ENCODE results near the gene BTBD17.
A peak's percentile ranks its signal among the peaks of the same experiment; 100 is the strongest.

The BTBD17 gene

DNA sequence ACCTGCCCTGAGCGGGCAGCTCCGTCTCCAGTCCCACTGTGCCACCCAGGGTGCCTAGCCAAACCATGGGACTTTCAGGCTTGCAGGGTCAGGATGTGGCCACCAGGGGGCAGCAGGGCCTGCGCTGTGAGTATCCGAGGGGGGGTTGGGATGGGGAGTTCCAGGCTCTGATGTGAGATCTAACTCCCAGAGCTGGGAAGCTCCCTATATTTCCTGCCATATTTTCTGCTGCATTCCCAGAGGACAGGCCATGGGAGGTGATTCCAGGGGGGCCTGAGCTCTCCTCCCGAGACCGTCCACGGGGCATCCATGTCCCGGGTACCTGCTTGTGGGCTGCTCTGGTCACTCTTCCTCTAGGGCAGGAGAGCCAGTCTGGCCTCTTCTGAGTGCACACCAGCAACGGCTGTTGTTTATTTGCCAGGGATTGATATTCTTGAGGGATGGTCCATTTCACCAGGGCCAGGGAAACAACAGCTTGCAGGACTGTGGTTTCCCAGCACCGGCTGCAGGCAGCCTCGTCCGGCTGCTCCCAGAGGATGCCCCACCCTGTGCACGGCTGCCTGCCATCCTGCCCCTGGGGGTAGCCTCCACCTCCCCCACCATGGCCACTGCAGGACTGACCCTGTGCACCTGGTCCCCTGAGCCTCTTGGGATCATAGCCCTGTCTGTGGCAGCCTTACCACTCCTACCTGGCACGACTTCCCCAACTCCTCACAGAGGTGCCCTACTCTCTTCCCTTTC, 6.8 kb upstream of the BTBD17 start:
- TF ChIP-seq CTCF (IDR thresholded peaks at IDR 0.05): peak; percentile 90
- Mint-ChIP-seq H3K36me3 (ENCODE audit: low read depth) (no peaks in the 10 kb centered on the region), H3K4me1 (peaks cover 16% of the 10 kb centered on the region), H3K27me3 (ENCODE audit: low read depth, poor library complexity) (peaks cover 39% of the 10 kb centered on the region), H3K4me3 (no peak overlapping the region), H3K27ac (no peak overlapping the region), H3K9me3 (no peaks in the 10 kb centered on the region)
- peak; percentile 82 for DNase-seq

- Mint-ChIP-seq H3K9me3 (no peaks in the 10 kb centered on the region), H3K4me3 (no peak within 1 kb of the TSS), H3K4me1 (peaks cover 18% of the 10 kb centered on the region), H3K36me3 (ENCODE audit: low read depth) (no peaks in the 10 kb centered on the region), H3K27ac (no peak within 1 kb of the TSS), H3K27me3 (ENCODE audit: low read depth, poor library complexity) (peaks cover 39% of the 10 kb centered on the region)
- no peak for DNase-seq
- TF ChIP-seq CTCF (IDR thresholded peaks at IDR 0.05): no peak
Measured at GRCh38 chr17:74367206-74367605, 5.5 kb upstream of the BTBD17 start, which contains the start of gene GPR142. Gene GPR142, plus strand, starts transcription at chr17:74367506. Its CDS starts 2,035 bp downstream, at chr17:74369541.

DNA sequence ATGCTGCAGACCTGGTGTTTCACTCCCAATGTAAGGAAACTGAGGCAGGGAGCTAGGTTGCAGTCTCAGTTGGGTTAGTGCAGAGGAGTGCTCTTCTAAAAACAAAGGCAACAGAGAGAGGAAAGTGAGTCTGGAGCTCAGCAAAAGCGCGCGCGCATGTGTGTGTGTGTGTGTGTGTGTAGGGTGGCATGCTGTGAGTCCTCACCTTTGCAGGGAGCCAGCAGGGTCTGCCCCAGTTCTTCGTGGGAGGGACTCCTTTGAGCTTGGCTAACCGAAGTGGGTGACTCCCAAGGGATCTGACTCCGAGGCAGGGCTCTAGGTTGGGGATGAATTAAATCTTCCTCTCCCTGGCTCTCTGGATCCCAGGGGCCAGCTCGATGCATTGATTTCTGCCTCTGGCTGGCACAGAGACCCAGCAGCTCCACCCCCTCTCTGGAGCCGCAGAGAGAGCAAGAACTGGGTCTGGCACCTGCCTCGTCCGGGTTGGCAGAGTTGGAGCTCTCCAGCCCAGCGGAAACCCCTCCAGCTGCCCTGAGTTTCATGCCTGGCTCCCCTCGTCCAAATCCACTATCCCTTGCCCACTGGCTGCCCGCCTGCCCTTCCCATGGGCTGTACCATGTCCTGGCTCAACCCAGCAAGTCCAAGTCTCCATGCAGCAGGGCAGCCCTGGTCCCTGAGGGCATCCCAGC, 1.3 kb upstream of the BTBD17 start:
- no peak for TF ChIP-seq CTCF (IDR thresholded peaks at IDR 0.05)
- no peak overlapping the region for H3K27ac Mint-ChIP-seq
- H3K4me3 Mint-ChIP-seq: no peak overlapping the region
- H3K27me3 Mint-ChIP-seq (ENCODE audit: low read depth, poor library complexity): peaks cover 59% of the 10 kb centered on the region
- no peaks in the 10 kb centered on the region for H3K9me3 Mint-ChIP-seq
- no peak for DNase-seq
- H3K4me1 Mint-ChIP-seq: peaks cover 33% of the 10 kb centered on the region
- H3K36me3 Mint-ChIP-seq (ENCODE audit: low read depth): no peaks in the 10 kb centered on the region

- Mint-ChIP-seq H3K9me3 (no peaks in the 10 kb centered on the region), H3K4me3 (no peak overlapping the region), H3K27me3 (ENCODE audit: low read depth, poor library complexity) (peaks cover 61% of the 10 kb centered on the region), H3K4me1 (peaks cover 37% of the 10 kb centered on the region), H3K36me3 (ENCODE audit: low read depth) (no peaks in the 10 kb centered on the region), H3K27ac (no peak overlapping the region)
- DNase-seq: no peak
- no peak for TF ChIP-seq CTCF (IDR thresholded peaks at IDR 0.05)
Measured at GRCh38 chr17:74362069-74362405, 369 bp upstream of the BTBD17 start.

DNA sequence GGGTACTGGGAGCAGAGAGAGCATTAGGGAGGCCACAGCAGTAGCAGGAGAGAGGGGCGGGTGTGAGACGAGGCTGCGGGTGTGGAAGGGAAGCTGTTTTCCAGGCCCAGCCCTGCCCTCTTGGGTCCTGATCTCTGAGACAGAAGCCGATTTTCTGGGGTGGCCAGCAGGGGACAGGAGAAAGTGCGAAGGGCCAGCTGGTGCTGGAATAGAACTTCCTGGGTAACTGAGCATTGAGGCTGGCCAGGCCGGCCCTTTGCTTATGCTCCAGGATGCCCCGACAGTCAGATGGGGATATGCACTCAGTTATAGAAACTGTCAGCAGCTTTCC, 804 bp downstream of the BTBD17 start:
- no peak for TF ChIP-seq CTCF (IDR thresholded peaks at IDR 0.05)
- Mint-ChIP-seq H3K4me1 (peaks cover 37% of the 10 kb centered on the region), H3K4me3 (peak overlapping the region; percentile 57), H3K27me3 (ENCODE audit: low read depth, poor library complexity) (peaks cover 63% of the 10 kb centered on the region), H3K36me3 (ENCODE audit: low read depth) (no peaks in the 10 kb centered on the region), H3K27ac (no peak overlapping the region), H3K9me3 (no peaks in the 10 kb centered on the region)
- no peak for DNase-seq

DNA sequence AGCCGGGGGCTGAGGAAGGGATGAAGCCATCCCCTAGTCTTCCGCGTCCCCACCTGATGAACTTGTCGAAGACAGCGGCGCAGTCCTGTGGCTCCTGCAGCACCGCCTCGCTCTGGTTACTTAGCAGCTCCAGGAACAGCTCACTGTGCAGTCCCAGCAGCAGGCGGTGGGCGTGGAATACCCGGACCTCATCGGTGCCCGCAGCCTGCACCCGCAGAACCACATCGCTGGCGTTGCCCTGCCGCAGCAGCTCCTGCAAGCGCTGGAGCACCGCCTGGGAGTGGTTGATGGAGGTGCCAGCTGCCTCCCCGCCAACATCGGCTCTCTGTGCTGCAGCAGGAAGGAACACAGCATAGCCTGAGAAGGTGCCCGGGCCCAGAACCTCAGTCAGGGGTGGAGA, 1.8 kb downstream of the BTBD17 start:
- no peak for DNase-seq
- Mint-ChIP-seq H3K36me3 (ENCODE audit: low read depth) (no peaks in the 10 kb centered on the region), H3K4me3 (no peak overlapping the region), H3K9me3 (no peaks in the 10 kb centered on the region), H3K27ac (no peak overlapping the region), H3K4me1 (peaks cover 37% of the 10 kb centered on the region), H3K27me3 (ENCODE audit: low read depth, poor library complexity) (peaks cover 67% of the 10 kb centered on the region)
- no peak for TF ChIP-seq CTCF (IDR thresholded peaks at IDR 0.05)
